GM12865 (cell line): ENCODE measurements around the gene IGLL5.
A peak's percentile ranks its signal among the peaks of the same experiment; 100 is the strongest.

Experiments
- DNase-seq: peaks from one replicate; pipeline ENCODE4 v3.0.0; 2010; ENCODE audit warnings: low read depth
- H3K4me3 ChIP-seq: 2 replicates; pipeline ENCODE4 v1.5.1; 2011; ENCODE audit warnings: mild to moderate bottlenecking, low read depth, low read length, control low read depth
- TF ChIP-seq, protein P1 (sequence below): IDR thresholded peaks from 2 replicates; pipeline ENCODE4 v1.5.1; 2011; ENCODE audit warnings: low read length, control low read depth, low read depth, inconsistent platforms; ENCODE audit not compliant: insufficient read depth; ENCODE audit errors: missing control alignments

Gene IGLL5

DNA sequence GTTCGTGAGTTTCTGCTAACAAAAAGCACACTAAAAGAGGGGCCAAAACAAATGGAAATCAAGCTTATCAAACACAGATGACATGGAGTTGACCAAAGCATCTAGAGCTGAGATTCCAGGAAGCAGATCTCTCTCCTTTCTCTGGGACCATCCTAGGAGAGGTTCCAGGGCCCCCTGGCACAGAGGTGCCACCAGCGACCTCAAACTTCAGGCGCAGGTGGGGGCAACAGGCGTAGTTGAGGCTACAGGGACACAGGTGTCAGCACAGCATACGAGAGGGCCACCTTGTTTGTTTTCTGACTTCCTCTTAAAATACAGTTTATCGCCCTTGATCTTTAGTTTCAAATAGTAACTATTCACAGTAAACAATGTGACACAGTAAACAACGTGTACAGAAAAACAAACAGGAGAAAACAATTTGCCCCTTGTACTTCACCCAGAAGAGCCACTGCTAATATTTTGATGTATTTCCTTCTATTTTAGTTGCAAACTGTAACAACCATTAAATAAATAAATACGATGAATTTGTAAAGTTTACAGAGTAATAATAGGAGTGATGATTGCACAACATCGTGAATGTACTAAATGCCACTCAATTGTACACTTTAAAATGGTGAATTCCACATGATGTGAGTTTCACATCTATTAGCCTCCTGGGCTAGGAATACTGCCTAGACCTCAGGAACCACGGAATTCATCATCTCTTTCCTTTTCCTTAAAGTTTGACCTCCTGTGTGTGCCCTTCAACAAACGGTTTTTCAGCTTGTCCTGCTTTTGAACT, 52.2 kb downstream of the IGLL5 start:
- TF ChIP-seq, protein P1, sequence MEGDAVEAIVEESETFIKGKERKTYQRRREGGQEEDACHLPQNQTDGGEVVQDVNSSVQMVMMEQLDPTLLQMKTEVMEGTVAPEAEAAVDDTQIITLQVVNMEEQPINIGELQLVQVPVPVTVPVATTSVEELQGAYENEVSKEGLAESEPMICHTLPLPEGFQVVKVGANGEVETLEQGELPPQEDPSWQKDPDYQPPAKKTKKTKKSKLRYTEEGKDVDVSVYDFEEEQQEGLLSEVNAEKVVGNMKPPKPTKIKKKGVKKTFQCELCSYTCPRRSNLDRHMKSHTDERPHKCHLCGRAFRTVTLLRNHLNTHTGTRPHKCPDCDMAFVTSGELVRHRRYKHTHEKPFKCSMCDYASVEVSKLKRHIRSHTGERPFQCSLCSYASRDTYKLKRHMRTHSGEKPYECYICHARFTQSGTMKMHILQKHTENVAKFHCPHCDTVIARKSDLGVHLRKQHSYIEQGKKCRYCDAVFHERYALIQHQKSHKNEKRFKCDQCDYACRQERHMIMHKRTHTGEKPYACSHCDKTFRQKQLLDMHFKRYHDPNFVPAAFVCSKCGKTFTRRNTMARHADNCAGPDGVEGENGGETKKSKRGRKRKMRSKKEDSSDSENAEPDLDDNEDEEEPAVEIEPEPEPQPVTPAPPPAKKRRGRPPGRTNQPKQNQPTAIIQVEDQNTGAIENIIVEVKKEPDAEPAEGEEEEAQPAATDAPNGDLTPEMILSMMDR = no peak
- DNase-seq = no peak
- H3K4me3 ChIP-seq = no peak overlapping the region

DNA sequence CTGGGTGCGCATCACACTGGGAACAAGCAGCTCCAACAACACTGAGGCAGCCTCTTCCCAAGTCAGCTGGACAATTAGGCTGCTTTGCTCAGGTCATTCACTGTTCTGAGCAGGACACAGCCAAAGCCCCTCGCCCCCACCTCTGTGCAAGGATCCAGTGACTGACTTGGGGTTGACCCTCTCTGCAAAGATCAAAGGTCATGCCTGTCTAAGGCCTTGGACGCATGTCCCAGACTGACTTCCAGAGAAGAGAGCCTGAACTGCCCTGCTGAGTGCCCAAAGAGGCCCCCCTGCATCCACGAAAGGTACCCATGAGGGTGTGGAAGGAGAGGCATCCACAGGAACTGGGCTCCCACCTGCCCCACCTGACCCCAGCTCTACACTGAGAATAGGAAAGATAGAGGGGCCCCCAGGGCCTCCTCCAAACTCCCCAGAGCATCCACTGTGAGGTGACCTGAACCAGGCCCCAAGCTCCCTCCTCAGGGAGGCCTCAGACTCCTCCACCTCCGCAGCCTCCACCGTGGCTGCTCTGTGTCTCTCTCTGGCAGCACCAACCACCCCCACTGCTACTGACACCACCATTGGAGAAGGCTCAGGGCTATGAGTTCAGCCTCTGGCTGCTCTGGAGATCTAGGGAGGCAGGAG, 53.5 kb downstream of the IGLL5 start:
- TF ChIP-seq, protein P1 = no peak
- H3K4me3 ChIP-seq = no peak overlapping the region
- no peak for DNase-seq

DNA sequence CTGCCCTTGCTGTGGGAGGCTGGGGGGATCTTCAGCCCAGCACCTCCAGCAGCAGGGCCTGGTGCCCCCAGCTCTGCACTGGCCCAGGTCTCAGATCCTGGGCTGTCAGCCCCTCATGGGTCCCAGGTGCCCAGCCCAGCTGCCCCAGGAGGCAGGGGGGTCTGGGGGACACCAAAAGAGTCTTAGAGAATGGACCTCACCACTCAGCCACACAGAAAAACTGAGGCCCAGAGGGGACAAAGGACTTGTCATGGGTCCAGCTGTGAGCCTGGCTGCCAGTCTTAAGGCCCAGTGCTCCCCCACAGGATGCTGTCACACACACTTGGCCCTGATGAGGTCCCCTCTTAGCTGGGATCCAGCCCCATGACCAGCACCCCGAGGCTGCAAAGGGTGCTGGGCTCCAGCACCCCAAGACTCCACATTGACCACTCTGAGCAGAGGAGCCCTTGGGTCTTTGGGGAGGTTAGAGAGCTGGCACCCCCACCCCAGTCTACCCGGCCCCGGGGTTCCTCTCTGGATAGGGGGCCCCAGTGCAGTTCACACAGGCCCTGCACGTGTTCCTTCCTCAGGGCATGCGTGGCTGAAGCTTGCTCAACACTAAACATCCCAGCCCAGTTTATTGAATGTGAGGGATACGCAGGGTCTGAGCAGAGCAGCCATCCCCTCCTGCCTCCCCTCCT, 54.4 kb downstream of the IGLL5 start:
- TF ChIP-seq, protein P1 = no peak
- DNase-seq = peak; percentile 48
- no peak overlapping the region for H3K4me3 ChIP-seq

DNA sequence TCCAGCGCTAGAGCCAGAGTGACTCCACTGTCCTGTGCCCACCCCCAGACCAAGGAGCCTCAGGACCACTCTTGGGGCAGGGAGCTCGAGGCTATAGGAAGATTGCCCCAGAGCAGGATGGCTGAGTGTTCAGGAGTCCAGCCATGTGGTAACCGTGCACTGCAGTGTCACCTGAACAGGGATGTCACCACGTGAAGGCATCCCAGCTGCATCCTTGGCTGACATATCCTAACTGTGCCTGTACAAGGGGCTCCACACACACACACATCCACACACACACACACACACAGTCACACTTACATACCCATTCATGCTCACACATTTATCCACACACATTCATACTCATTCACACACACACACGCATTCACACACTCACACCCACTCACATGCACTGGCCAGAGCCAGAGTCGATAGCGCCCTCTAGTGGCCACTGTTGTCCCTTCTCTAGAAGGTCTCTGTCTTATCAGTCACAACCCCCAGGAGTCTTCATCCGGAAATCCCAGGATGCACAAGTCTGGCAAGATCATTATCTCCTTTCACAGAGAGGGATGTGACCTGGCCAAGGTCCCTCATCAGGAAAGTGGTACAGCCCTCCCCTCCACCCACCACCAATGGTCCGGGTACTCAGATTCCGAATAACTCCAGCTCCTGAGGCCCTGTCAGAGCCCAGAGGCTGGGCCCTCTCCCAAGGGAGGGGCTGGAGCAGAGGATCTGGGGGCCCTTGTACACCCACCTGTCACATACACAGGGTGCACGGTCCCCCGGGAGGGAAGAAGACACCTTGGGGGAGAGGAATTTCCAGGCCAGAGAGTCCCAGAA, 55.1 kb downstream of the IGLL5 start:
- DNase-seq = peak; percentile 94
- TF ChIP-seq, protein P1 = peak; percentile 92
- H3K4me3 ChIP-seq = peak overlapping the region; percentile 35

DNA sequence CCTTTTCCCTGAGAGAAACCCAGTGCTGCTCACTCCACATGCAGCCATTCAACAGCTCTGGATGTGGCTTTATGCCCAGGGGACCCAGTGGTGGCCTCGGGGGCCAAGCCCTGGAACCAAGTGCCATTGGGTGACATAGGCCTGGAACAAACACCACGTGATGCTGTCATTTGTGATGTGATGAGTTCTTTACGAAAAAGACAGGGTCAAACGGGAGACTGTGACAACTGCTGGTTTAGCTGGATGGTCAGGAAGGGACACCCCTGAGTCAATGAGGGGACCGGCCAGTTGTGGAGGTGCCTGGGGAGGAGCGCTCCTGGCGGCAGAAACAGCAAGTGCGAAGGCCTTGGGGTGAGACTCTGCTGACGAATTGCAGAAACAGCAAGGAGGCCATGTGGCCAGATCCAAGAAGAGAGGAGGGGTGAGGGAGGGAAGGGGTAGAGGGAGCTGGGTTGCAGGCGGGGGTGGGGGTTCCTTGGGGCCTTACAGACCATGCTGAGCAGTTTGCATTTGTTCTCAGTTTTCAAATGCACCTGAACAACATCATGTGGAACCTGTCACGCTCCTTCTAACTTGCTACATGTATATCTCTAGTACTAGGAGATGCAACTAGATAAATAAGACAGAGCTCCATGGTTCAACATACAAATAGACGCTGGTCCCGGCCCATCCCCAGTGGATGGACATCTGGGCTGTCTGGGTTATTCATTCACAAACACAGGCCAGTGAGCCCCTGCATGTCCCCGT, 56.1 kb downstream of the IGLL5 start:
- peak; percentile 4 for DNase-seq
- TF ChIP-seq, protein P1 = no peak

More for the DNA sequence above, 56.1 kb downstream of the IGLL5 start:
- H3K4me3 ChIP-seq = no peak overlapping the region
